Thyroid gland (tissue), 4 donors: ENCODE data around the gene SMIM35. TPM values are rescaled to one million over a fixed set of nuclear protein-coding genes. Genes with fewer than 3 reads are reported as not detected.

Experiments used
- DNase-seq, 2 donors: peaks; one replicate each; pipeline ENCODE4 v3.0.0-alpha.2; 2019
- H3K27ac ChIP-seq, 3 donors: fragments of 200-600 bp; sonication (generic); 1 replicate in 2 of 3; 2 replicates in 1 of 3; pipeline ENCODE4 v1.5.1; 2016 to 2019; ENCODE audit warnings: mild to moderate bottlenecking in 1 of 3, moderate library complexity in 1 of 3
- H3K27me3 ChIP-seq: fragments of 200-600 bp; sonication (generic); one replicate; pipeline ENCODE4 v1.5.1; 2019
- H3K36me3 ChIP-seq, 2 donors: fragments of 200-600 bp; sonication (generic); one replicate each; pipeline ENCODE4 v1.5.1; 2016 to 2019
- H3K4me1 ChIP-seq, 2 donors: fragments of 200-600 bp; sonication (generic); one replicate each; pipeline ENCODE4 v1.5.1; 2017 to 2019
- H3K4me3 ChIP-seq, 3 donors: fragments of 200-600 bp; sonication (generic); replicated peaks in 1 of 3; 1 replicate in 2 of 3; 2 replicates in 1 of 3; pipeline ENCODE4 v1.5.1; 2016; ENCODE audit warnings: mild to moderate bottlenecking in 1 of 3
- H3K9me3 ChIP-seq: fragments of 200-600 bp; sonication (generic); one replicate; pipeline ENCODE4 v1.5.1; 2017
- POLR2A ChIP-seq, 2 donors: fragments of 450-650 bp; IDR thresholded peaks; one replicate each; pipeline ENCODE4 v1.6.1; 2017; ENCODE audit warnings: antibody characterized with exemption in 2 of 2, mild to moderate bottlenecking in 2 of 2, moderate library complexity in 1 of 2
- WGBS, 2 donors: methylation state at CpG; one replicate each; pipeline ENCODE4 v1.1.5; 2017; 5-methylcytosine and 5-hydroxymethylcytosine counted together
- intact Hi-C: fragments of 100-400 bp; cut with DNase I; formaldehyde crosslinking; loops from one replicate; pipeline ENCODE4 v1.15.1; 2023
- total RNA-seq, 4 donors: library from RNA; depleted of rRNA; stranded (reverse); fragments of >200 nt; gene quantifications; one replicate each; pipeline ENCODE4 v1.2.3, GENCODE V29; 2016
- TF ChIP-seq, protein P1 (sequence below), 6 experiments: fragments of 200-600 bp in 3 of 6; fragments of 450-650 bp in 3 of 6; sonication (generic) in 3 of 6; IDR thresholded peaks; one replicate each; pipeline ENCODE4 v1.5.1; 2016 to 2019; ENCODE audit warnings: antibody characterized with exemption in 6 of 6, mild to moderate bottlenecking in 2 of 6, inconsistent platforms in 1 of 6, moderate library complexity in 1 of 6

SMIM35 gene
- total RNA-seq, 4 donors from 2014 or later: not detected

DNA sequence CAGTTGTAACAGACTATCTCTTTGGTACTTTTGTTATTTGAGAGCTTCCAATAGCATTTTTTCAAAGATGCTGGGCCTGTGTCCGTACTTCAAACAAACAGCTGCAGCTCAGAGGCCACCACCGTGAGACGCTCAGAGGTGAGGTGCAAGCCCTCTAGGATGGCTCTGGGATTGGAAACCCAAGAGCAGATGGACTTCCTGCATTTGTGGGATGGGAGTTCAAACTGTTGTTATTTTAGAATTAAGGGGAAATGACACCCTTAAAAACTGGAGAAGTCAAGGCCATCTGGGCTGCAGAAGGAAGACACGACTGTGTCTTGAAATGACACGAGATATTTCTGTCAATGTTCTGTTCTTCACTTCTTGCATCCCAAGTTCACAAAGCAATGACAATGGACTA is 109.7 kb downstream of the SMIM35 start:
- Histone ChIP-seq H3K4me3 (no peak overlapping the region), H3K27me3 (no peaks in the 10 kb centered on the region), H3K27ac (no peak overlapping the region), H3K4me1 (peaks cover 23 to 49% of the 10 kb centered on the region in 2 donors), H3K36me3 (no peaks in the 10 kb centered on the region), H3K9me3 (no peaks in the 10 kb centered on the region)
- TF ChIP-seq POLR2A (IDR thresholded peaks at IDR 0.05): no peak
- TF ChIP-seq, protein P1, sequence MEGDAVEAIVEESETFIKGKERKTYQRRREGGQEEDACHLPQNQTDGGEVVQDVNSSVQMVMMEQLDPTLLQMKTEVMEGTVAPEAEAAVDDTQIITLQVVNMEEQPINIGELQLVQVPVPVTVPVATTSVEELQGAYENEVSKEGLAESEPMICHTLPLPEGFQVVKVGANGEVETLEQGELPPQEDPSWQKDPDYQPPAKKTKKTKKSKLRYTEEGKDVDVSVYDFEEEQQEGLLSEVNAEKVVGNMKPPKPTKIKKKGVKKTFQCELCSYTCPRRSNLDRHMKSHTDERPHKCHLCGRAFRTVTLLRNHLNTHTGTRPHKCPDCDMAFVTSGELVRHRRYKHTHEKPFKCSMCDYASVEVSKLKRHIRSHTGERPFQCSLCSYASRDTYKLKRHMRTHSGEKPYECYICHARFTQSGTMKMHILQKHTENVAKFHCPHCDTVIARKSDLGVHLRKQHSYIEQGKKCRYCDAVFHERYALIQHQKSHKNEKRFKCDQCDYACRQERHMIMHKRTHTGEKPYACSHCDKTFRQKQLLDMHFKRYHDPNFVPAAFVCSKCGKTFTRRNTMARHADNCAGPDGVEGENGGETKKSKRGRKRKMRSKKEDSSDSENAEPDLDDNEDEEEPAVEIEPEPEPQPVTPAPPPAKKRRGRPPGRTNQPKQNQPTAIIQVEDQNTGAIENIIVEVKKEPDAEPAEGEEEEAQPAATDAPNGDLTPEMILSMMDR (IDR thresholded peaks at IDR 0.05): no peak
- no peak for DNase-seq
- intact Hi-C loops: no loop called here
- 88% methylated on average over 5 of the region's 5 CpGs for WGBS, 2 donors

DNA sequence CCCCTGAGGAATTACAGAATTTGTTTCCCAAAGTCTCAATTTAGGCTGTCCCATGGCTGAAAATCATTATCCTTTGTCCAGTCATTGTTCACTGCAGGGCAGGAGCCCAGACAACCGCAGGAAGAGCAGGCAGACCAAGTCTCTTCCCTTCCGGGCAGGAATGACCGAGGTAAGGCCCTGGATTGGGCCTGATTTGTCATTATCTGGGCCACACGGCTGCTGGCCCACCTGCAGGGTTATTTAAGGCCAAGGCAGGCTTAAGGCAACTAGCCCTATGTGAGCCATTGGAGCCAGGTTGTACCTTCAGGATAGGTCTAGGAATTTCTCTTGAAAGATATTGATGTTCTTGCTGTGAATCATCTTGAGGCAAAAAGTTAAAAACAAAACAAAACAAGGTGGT is 110.3 kb downstream of the SMIM35 start:
- no peaks in the 10 kb centered on the region for H3K9me3 ChIP-seq
- TF ChIP-seq, protein P1 (IDR thresholded peaks at IDR 0.05): no peak
- no peak for TF ChIP-seq POLR2A (IDR thresholded peaks at IDR 0.05)
- peaks cover 20 to 46% of the 10 kb centered on the region in 2 donors for H3K4me1 ChIP-seq
- H3K36me3 ChIP-seq: no peaks in the 10 kb centered on the region
- DNase-seq: no peak
- intact Hi-C loops: no loop called here
- no peak overlapping the region for H3K4me3 ChIP-seq
- no peaks in the 10 kb centered on the region for H3K27me3 ChIP-seq
- H3K27ac ChIP-seq: no peak overlapping the region
- 83 to 98% methylated on average over 4 of the region's 4 CpGs for WGBS, 2 donors

DNA sequence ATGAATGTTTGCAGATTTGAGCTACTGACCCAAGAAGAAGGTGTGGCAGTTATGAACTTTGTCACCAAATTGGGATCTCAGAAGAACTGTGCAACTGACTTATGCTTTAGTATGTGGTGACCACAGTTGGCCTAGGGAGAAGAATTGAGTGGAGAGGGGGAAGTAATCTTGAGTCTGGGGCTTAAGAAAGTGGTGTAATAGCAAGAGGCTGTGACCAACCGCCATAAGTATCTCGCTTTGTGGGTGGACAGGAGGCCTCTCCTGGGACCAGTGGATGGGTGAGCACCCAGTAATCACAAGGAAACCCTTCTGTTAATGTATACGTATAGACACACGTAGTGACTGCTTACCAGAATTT is 113.3 kb downstream of the SMIM35 start:
- intact Hi-C loops: no loop called here
- 96% methylated on average over 4 of the region's 4 CpGs for WGBS, 2 donors

DNA sequence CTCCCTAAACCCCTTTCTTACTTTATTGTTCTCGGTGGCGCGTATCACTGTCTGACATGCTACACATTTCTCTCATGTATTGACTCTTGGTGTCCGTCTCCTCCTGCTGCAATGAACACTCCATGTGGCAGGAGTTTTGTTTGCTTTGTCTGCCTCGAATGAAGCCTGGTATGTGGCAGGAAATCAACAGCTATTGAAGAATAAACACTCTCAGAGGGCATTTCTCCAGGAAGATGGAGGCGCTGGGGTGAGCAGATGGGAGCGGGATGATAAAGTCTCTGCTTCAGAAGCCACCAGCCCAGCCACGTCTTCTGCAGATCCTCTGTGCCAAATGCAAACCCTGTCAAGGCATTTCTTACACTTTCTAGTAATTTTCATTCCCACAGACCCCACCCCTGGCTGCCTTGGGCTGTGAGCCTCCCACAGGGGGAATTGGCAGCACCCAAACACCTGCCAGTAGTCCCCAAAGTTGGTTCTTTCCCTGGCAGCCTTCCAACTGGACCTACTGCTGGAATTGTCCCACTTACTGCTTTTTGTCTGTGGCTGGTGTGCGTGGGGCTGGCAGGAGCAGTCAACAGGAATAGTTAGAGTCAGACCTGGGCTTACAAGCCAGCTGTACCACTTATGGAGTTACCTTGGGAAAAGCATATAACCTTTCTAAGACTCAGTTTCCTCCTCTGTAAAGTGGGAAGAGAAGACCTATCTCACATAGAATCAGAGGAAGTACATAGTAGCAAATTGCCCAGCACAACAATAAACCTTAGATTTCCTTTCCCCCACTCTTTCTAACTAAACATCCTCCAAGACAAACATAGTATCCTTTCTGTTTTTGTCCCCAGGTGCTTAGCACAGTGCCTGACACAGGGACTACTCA is 113.9 kb downstream of the SMIM35 start:
- DNase-seq: peak; percentile 55 to 62
- peak overlapping the region; percentile 18 to 43 (median 30) for H3K27ac ChIP-seq
- no peak for TF ChIP-seq POLR2A (IDR thresholded peaks at IDR 0.05)
- TF ChIP-seq, protein P1 (IDR thresholded peaks at IDR 0.05): no peak
- H3K27me3 ChIP-seq: no peaks in the 10 kb centered on the region
- H3K36me3 ChIP-seq: no peaks in the 10 kb centered on the region
- H3K4me1 ChIP-seq: peaks cover 12 to 17% of the 10 kb centered on the region in 2 donors
- intact Hi-C loops: no loop called here
- H3K4me3 ChIP-seq: no peak overlapping the region
- H3K9me3 ChIP-seq: no peaks in the 10 kb centered on the region
- WGBS, 2 donors: 18 to 29% methylated on average over 9 of the region's 9 CpGs

More for the DNA sequence above, 113.3 kb downstream of the SMIM35 start:
- H3K4me1 ChIP-seq: peaks cover 12 to 20% of the 10 kb centered on the region in 2 donors
- TF ChIP-seq POLR2A (IDR thresholded peaks at IDR 0.05): no peak
- TF ChIP-seq, protein P1 (IDR thresholded peaks at IDR 0.05): no peak
- DNase-seq: no peak
- H3K4me3 ChIP-seq: no peak overlapping the region
- no peaks in the 10 kb centered on the region for H3K27me3 ChIP-seq
- H3K36me3 ChIP-seq: no peaks in the 10 kb centered on the region
- no peaks in the 10 kb centered on the region for H3K9me3 ChIP-seq
- no peak overlapping the region for H3K27ac ChIP-seq

DNA sequence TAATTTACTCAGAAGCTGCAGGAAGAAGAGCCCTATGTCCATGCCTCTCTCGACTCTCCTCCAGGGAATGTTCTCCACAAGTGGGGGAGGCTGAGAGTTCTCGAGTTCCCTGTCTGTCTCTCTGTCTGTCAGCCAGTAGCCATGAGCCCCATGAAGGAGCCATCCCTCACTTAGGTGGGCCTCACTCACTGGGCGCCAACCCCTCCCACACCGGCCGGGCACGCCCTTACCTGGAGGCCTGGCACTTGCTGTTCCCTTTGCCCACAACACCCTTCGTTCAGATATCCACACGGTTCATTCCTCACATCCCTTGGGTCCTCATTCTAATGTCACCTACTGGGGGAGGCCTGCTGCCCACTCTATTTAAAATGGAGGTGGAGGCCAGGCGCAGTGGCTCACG is 114.7 kb downstream of the SMIM35 start:
- intact Hi-C loops: no loop called here
- no peak overlapping the region for H3K4me3 ChIP-seq
- no peaks in the 10 kb centered on the region for H3K27me3 ChIP-seq
- H3K27ac ChIP-seq: peak overlapping the region in 2 of 3 donors; percentile 18 to 43
- peaks cover 12 to 21% of the 10 kb centered on the region in 2 donors for H3K4me1 ChIP-seq
- TF ChIP-seq, protein P1 (IDR thresholded peaks at IDR 0.05): no peak
- TF ChIP-seq POLR2A (IDR thresholded peaks at IDR 0.05): no peak
- no peaks in the 10 kb centered on the region for H3K9me3 ChIP-seq
- no peaks in the 10 kb centered on the region for H3K36me3 ChIP-seq
- DNase-seq: no peak
- 92% methylated on average over 10 of the region's 10 CpGs for WGBS, 2 donors
